ENCODE results near the gene KRTAP10-11. TPM values are rescaled to one million over a fixed set of nuclear protein-coding genes. Genes with fewer than 3 reads are reported as not detected.
A peak's percentile ranks its signal among the peaks of the same experiment; 100 is the strongest.

Gene KRTAP10-11
- total and polyA plus RNA-seq, 2 of the 8 experiments (the other 6 are each of a cell fraction or from before 2014, with no cell fraction given): not detected

GRCh38 chr21:44686000-44686781 lies 40.0 kb downstream of the KRTAP10-11 start:
- H4K5ac ChIP-seq (ENCODE audit: insufficient read length, low read depth, low read length): no peak overlapping the region
- no peak for FAIRE-seq
- ChIA-PET CTCF (ENCODE audit: partially characterized antibody) (interaction anchor here (0.7 to 2.5 kb wide), 10 partner anchors 10 to 137 kb away, joined by 3 to 13 read pairs (median 3); partner anchors contain the start of genes KRTAP10-12 and KRTAP10-9), POLR2A (ENCODE audit: partially characterized antibody) (interaction anchor here (0.8 to 1.0 kb wide), 2 partner anchors 12 to 39 kb away, joined by 3 to 4 read pairs; no protein-coding TSS in a partner anchor)
- H3K27me3 ChIP-seq (replicated peaks in 1 of 4; ENCODE audit: control insufficient read depth in 3 of 4, extremely low read depth in 1 of 4, insufficient read depth in 3 of 4, low read length in 3 of 4): no peaks in the 10 kb centered on the region
- H3K79me1 ChIP-seq (ENCODE audit: low read depth, low read length): no peaks in the 10 kb centered on the region
- H3K9ac ChIP-seq (replicated peaks in 1 of 4; ENCODE audit: extremely low read depth in 1 of 4, low read depth in 3 of 4, low read length in 3 of 4): no peak overlapping the region
- H3K36me3 ChIP-seq (ENCODE audit: control insufficient read depth in 2 of 4, insufficient read depth in 4 of 4, low read length in 3 of 4): no peaks in the 10 kb centered on the region
- H3K4me1 ChIP-seq (replicated peaks in 1 of 4; ENCODE audit: control insufficient read depth in 3 of 4, insufficient read depth in 4 of 4, low read length in 3 of 4): peaks cover 5 to 11% (median 9%) of the 10 kb centered on the region in 4 experiments
- no peak overlapping the region for H2BK15ac ChIP-seq (ENCODE audit: low read length)
- no peak overlapping the region for H3K14ac ChIP-seq (ENCODE audit: insufficient read length)
- H2AK5ac ChIP-seq (ENCODE audit: low read depth, low read length): peak overlapping the region; percentile 69
- 0 out of 2 replicates have a peak overlapping the region, but pooled peaks have one; percentile 68 for H2BK12ac ChIP-seq (ENCODE audit: low read depth, low read length)
- H3K9me3 ChIP-seq (ENCODE audit: insufficient read depth in 2 of 2, low read depth in 1 of 2, low read length in 1 of 2): no peaks in the 10 kb centered on the region
- no peak overlapping the region for H2BK20ac ChIP-seq (ENCODE audit: low read length)
- no peak overlapping the region for H3K56ac ChIP-seq (replicated peaks; ENCODE audit: insufficient read length, low read depth, low read length)
- peak overlapping the region; percentile 78; the same call in 1 of the 2 replicates for H2BK5ac ChIP-seq (ENCODE audit: low read depth, low read length)
- H3K4me3 ChIP-seq (ENCODE audit: extremely low read depth in 1 of 4, insufficient read depth in 2 of 4, low read depth in 3 of 4, low read length in 4 of 4): no peak overlapping the region
- H4K91ac ChIP-seq (replicated peaks; ENCODE audit: insufficient read length, low read length): no peak overlapping the region
- 35% methylated on average over 11 of the region's 14 CpGs; no CpG with 5 or more reads in 1 of the 2 experiments for WGBS, 2 experiments (ENCODE audit: extremely low coverage in 1 of 2, insufficient coverage in 1 of 2, insufficient read length in 1 of 2, insufficient replicate concordance in 2 of 2, low coverage in 1 of 2, low lambda C conversion rate in 2 of 2, missing lambda C conversion rate in 1 of 2)
- no peak overlapping the region for H2AFZ ChIP-seq (ENCODE audit: low read length)
- no peak overlapping the region for H3K27ac ChIP-seq (ENCODE audit: low read depth, low read length)
- H3K18ac ChIP-seq (ENCODE audit: extremely low read depth, low read length): no peak overlapping the region; the same call in 1 of the 2 replicates
- no peak overlapping the region for H4K8ac ChIP-seq (ENCODE audit: extremely low read depth, insufficient read depth, low read length)
- DNase-seq (ENCODE audit: low read depth in 1 of 2, low spot score in 2 of 2): no peak
- no peaks in the 10 kb centered on the region for H3K79me2 ChIP-seq (ENCODE audit: control insufficient read depth in 1 of 2, insufficient read depth in 2 of 2, low read length in 2 of 2)
- no peak overlapping the region for H3K23ac ChIP-seq (ENCODE audit: insufficient read length)
- peak overlapping the region; percentile 7 for H2BK120ac ChIP-seq (replicated peaks; ENCODE audit: low read depth, low read length)
- peak overlapping the region; percentile 16 to 37; a peak in 2 of 4 replicates for H3K4me2 ChIP-seq (ENCODE audit: insufficient read depth in 1 of 2, low read depth in 2 of 2, low read length in 2 of 2)
- no peak overlapping the region for H3K4ac ChIP-seq (replicated peaks; ENCODE audit: insufficient read length, low read depth, low read length)
- no peaks in the 10 kb centered on the region for H4K20me1 ChIP-seq (replicated peaks in 1 of 2; ENCODE audit: control insufficient read depth in 1 of 2, insufficient read depth in 2 of 2, low read length in 2 of 2)
- no peaks in the 10 kb centered on the region for H3K23me2 ChIP-seq (ENCODE audit: low read depth, low read length)
- TF ChIP-seq POU5F1 (IDR thresholded peaks at IDR 0.05; ENCODE audit: low read depth, low read length) (no peak), TBP (IDR thresholded peaks at IDR 0.05; ENCODE audit: low read depth, low read length) (no peak), EGR1 (IDR thresholded peaks at IDR 0.05; ENCODE audit: borderline replicate concordance, low read depth, low read length) (no peak), NANOG (IDR thresholded peaks at IDR 0.05; ENCODE audit: insufficient read depth, low read depth, low read length, poor library complexity, severe bottlenecking) (no peak), MAFK (IDR thresholded peaks at IDR 0.05; ENCODE audit: low read depth, low read length) (no peak), SIX5 (IDR thresholded peaks at IDR 0.05; ENCODE audit: low read depth, low read length) (no peak), POLR2AphosphoS5 (IDR thresholded peaks at IDR 0.05; ENCODE audit: low read depth, low read length) (no peak), RNF2 (IDR thresholded peaks at IDR 0.05; ENCODE audit: borderline replicate concordance, low read depth, low read length, missing control alignments, poor library complexity, severe bottlenecking) (no peak)
- TF ChIP-seq, protein P1, sequence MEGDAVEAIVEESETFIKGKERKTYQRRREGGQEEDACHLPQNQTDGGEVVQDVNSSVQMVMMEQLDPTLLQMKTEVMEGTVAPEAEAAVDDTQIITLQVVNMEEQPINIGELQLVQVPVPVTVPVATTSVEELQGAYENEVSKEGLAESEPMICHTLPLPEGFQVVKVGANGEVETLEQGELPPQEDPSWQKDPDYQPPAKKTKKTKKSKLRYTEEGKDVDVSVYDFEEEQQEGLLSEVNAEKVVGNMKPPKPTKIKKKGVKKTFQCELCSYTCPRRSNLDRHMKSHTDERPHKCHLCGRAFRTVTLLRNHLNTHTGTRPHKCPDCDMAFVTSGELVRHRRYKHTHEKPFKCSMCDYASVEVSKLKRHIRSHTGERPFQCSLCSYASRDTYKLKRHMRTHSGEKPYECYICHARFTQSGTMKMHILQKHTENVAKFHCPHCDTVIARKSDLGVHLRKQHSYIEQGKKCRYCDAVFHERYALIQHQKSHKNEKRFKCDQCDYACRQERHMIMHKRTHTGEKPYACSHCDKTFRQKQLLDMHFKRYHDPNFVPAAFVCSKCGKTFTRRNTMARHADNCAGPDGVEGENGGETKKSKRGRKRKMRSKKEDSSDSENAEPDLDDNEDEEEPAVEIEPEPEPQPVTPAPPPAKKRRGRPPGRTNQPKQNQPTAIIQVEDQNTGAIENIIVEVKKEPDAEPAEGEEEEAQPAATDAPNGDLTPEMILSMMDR (IDR thresholded peaks at IDR 0.05; ENCODE audit: control extremely low read depth in 1 of 3, insufficient read depth in 1 of 3, low read depth in 1 of 3, low read length in 3 of 3): peak; percentile 9 to 31 (median 17); a peak in 3 of 4 replicates
